IMR-90 (cell line): ENCODE results near the gene WDR48.

Source experiments
- BHLHE40 ChIP-seq: fragments of 150-350 bp; IDR thresholded peaks from 2 replicates; pipeline ENCODE4 v1.6.1; 2016; ENCODE audit warnings: mild to moderate bottlenecking, low read depth, low read length
- FOS ChIP-seq: fragments of 150-350 bp; IDR thresholded peaks from 2 replicates; pipeline ENCODE4 v1.6.1; 2016; ENCODE audit warnings: low read depth, low read length
- MAFK ChIP-seq: IDR thresholded peaks from 2 replicates; pipeline ENCODE4 v1.6.1; 2012; ENCODE audit warnings: low read depth, low read length, improper control_type of control experiment
- MAZ ChIP-seq: IDR thresholded peaks from 2 replicates; pipeline ENCODE4 v1.6.1; 2012; ENCODE audit warnings: low read depth, mild to moderate bottlenecking, low read length, improper control_type of control experiment, moderate library complexity, borderline replicate concordance
- POLR2A ChIP-seq: IDR thresholded peaks from 2 replicates; pipeline ENCODE4 v1.6.1; 2012; ENCODE audit warnings: mild to moderate bottlenecking, low read depth, low read length
- RFX5 ChIP-seq: IDR thresholded peaks from 2 replicates; pipeline ENCODE4 v1.8.0; 2012; ENCODE audit warnings: low read depth, mild to moderate bottlenecking, low read length, moderate library complexity
- TF ChIP-seq, protein P1 (sequence below): conservative IDR thresholded peaks from 2 replicates; pipeline ENCODE4 v1.5.1; 2012; ENCODE audit warnings: mild to moderate bottlenecking, low read depth, low read length, improper control_type of control experiment
- TF ChIP-seq, protein P2 (sequence below): fragments of 150-350 bp; IDR thresholded peaks from 2 replicates; pipeline ENCODE4 v1.6.1; 2016; ENCODE audit warnings: low read depth, mild to moderate bottlenecking, low read length, moderate library complexity, borderline replicate concordance

- TF ChIP-seq POLR2A (no peak), RFX5 (no peak), BHLHE40 (no peak), FOS (no peak), MAFK (no peak), MAZ (no peak)
- TF ChIP-seq, protein P1, sequence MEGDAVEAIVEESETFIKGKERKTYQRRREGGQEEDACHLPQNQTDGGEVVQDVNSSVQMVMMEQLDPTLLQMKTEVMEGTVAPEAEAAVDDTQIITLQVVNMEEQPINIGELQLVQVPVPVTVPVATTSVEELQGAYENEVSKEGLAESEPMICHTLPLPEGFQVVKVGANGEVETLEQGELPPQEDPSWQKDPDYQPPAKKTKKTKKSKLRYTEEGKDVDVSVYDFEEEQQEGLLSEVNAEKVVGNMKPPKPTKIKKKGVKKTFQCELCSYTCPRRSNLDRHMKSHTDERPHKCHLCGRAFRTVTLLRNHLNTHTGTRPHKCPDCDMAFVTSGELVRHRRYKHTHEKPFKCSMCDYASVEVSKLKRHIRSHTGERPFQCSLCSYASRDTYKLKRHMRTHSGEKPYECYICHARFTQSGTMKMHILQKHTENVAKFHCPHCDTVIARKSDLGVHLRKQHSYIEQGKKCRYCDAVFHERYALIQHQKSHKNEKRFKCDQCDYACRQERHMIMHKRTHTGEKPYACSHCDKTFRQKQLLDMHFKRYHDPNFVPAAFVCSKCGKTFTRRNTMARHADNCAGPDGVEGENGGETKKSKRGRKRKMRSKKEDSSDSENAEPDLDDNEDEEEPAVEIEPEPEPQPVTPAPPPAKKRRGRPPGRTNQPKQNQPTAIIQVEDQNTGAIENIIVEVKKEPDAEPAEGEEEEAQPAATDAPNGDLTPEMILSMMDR, result no peak
- TF ChIP-seq, protein P2, sequence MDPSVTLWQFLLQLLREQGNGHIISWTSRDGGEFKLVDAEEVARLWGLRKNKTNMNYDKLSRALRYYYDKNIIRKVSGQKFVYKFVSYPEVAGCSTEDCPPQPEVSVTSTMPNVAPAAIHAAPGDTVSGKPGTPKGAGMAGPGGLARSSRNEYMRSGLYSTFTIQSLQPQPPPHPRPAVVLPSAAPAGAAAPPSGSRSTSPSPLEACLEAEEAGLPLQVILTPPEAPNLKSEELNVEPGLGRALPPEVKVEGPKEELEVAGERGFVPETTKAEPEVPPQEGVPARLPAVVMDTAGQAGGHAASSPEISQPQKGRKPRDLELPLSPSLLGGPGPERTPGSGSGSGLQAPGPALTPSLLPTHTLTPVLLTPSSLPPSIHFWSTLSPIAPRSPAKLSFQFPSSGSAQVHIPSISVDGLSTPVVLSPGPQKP, result no peak
Measured at GRCh38 chr3:39080026-39080425, 28.2 kb downstream of the WDR48 start.
